NCI-H748 (cell line): Measurements from ENCODE around the gene C3AR1.
"Not testable (repeated sequence)": the region's sequence is repeated elsewhere in the genome, so short reads cannot be mapped to it uniquely, and the experiment has no call there.

Experiments used
- DNase-seq: peaks from one replicate; lab custom pipeline; 2025; ENCODE audit not compliant: unreplicated experiment; lab: John Stamatoyannopoulos, UW

C3AR1 gene

GRCh38 chr12:8031017-8031416 is 35.1 kb downstream of the C3AR1 start:
- not testable (repeated sequence) for DNase-seq

DNA sequence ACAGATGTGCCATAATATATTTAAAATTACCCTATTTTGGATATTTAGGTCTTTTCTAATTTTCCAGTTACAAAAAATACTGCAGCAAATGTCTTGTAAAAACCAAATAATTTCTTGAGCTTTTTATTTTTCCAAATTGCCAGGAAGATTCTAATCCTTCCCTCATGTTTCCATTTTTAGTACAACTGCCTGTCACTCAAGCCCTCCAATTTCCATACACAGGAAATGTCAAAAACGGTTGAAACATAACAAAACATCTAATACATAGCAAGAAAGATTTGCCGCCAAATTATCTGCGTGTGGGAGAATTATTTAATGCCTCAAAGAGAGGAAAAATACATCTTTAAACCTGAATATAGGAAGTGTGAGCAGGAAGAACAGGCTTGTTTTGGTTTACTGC is 36.0 kb downstream of the C3AR1 start:
- no peak for DNase-seq

DNA sequence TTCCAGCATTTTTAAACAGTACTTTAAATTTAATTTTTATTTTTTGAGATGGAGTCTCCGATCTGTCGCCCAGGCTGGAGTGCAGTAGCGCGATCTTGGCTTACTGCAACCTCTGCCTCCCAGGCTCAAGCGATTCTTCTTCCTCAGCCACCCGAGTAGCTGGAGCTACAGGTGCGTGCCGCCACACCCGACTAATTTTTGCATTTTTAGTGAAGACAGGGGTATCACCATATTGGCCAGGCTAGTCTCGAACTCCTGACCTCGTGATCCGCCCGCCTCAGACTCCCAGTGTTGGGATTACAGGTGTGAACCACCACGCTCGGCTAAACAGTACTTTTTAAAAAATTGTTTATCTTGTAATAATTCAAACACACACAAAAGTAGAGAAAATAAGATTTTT is 37.9 kb downstream of the C3AR1 start:
- DNase-seq = no peak

DNA sequence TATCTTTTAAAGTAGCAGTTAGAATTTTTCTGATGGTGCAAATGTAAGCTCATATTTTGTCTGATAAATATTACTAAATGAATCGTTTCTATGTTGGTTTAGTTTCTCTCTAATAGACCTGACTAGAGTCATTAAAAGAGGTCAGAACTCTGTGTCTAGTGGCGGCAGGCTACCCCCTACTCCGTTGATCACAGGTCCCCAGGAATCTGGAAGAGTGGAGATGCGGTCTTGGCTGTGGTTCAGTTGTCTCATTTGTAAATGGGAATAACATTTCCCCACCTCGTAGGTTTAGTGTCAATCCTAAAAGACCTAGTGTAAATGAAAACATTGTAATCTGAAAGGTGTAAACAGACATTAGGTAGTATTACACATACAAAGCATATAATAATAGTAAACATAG is 38.3 kb downstream of the C3AR1 start:
- no peak for DNase-seq

DNA sequence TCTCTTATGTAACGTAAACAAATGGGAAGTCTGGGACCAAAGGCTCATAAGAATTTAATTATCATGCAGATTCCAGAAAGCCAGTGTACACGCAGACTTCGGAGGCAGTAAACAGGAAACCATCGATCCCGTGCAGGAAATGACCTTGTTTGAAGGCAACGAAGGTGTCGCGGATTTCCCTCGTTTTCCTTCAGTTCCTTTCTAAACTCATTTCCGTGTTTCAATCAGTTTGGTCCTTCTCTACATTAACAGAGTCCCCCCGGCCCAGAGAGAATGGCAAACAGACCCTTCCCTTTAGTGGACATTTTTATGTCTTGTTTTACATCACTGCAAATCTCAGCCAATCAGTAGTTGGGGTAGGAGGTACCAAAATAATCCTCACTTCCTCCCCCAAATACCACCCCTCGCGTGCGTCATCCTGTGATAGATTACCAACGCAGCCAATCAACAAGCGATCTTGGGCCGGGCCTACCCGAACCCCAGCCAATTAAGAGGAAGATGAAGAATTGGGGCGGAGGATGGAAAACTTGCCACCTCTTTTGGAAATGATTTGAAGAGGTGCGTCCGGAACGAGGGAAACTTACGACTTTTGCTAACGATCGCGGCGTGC is 39.8 kb downstream of the C3AR1 start:
- DNase-seq = peak; percentile 96

- peak; percentile 73 for DNase-seq
These were observed 47.2 kb downstream of the C3AR1 start for GRCh38 chr12:8018666-8019581.

- not testable (repeated sequence) for DNase-seq
These were observed 47.9 kb downstream of the C3AR1 start for GRCh38 chr12:8018213-8018612.

DNA sequence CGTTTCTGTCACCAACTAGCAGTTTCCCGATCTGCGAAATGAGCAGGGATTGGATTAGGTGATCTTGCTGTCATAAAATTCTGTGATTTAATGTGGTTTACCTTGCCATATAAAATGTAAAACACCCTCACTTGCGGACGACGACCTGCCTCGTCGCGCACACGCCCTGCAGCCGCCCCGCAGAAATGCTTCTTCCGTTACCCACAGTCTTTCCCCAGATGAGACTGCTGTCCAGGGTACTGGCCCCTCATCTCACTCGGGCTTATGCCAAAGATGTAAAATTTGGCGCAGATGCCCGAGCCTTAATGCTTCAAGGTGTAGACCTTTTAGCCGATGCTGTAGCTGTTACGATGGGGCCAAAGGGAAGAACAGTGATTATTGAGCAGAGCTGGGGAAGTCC is 51.3 kb downstream of the C3AR1 start:
- no peak for DNase-seq

DNA sequence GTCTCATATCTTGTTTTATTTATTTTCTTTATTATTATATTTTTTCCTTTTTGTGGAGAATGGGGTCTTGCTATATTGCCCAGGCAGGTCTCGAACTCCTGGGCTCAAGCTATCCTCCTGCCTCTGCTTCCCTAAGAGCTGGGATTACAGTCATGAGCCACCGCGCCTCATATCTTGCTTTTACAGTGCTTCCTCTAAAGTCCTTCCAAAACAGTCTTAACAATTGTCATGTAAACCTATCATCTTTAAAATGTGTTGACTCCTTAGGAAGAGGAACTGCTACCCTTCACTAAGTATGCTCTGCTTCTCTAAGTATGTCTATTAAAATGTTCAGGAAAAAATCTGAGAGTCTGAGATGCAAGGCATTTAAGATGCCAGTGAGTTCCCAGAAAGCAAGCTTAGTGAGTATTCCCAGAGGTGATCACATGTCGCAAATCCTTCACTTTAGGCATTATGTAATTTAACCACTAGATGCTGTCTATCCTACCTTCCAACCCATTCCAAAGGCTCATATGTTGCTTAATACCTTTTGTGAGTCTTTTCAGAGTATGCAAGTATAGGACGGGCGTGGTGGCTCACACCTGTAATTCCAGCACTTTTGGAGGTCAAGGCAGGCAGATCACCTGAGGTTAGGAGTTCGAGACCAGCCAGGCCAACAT is 53.4 kb downstream of the C3AR1 start:
- DNase-seq = no peak

DNA sequence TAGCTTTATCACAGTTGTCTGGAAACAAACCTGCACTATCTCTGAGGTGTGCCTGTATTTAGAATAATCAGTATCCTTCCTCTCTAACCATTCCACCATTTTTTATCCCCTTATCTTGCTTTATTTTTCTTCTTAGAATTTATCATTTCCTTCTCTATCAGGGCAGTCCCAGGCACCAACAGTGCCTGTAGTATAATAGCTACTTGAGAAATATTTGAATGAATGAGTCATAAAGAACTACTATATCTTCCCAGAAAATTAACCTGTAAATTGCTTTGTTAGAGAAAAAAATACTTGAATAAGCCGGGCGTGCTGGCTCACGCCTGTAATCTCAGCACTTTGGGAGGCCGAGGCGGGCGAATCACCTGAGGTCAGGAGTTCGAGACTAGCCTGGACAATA is 54.8 kb downstream of the C3AR1 start:
- DNase-seq = no peak
